ENCODE measurements around the gene PDHB. TPM values are rescaled to one million over a fixed set of nuclear protein-coding genes. Genes with fewer than 3 reads are reported as not detected.
A peak's percentile ranks its signal among the peaks of the same experiment; 100 is the strongest.

PDHB gene
- total and polyA plus RNA-seq, 2 experiments from 2014 or later: 260 to 266 TPM

- no peaks in the 10 kb centered on the region for H3K36me3 ChIP-seq
- no peaks in the 10 kb centered on the region for H3K27me3 ChIP-seq
- no peak overlapping the region for H3K27ac ChIP-seq
- DNase-seq (ENCODE audit: low read depth in 1 of 2, low spot score in 1 of 2): no peak
- H3K4me3 ChIP-seq: no peak overlapping the region
- H3K4me1 ChIP-seq (ENCODE audit: low read depth): peaks cover 31% of the 10 kb centered on the region
- TF ChIP-seq CTCF (IDR thresholded peaks at IDR 0.05; ENCODE audit: low read depth, low read length): no peak
- H3K9me3 ChIP-seq (ENCODE audit: low read depth): no peaks in the 10 kb centered on the region
Observed at GRCh38 chr3:58474348-58474911, 40.8 kb upstream of the PDHB start.

DNA sequence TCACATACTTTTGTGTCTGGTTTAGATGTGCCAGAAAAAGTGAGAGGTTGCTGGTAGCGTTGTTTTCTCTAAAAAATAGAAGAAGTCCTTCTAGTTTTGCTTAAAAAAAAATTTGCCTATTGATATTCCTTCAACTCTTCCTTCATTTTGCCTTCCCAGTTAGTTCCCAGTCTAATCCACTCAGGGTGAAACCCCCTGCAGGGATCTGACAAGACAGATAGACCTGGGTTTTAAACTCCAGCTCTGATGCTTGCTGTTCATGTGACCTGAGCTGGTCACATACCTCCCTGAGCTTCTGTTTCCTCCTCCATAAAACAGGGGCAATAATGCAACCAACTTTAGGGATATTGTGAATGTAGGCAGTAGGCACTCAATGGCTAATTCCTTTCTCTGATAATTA lies 39.6 kb upstream of the PDHB start:
- Histone ChIP-seq H3K4me3 (no peak overlapping the region), H3K27ac (no peak overlapping the region), H3K27me3 (no peaks in the 10 kb centered on the region), H3K9me3 (ENCODE audit: low read depth) (no peaks in the 10 kb centered on the region), H3K4me1 (ENCODE audit: low read depth) (peaks cover 39% of the 10 kb centered on the region), H3K36me3 (no peaks in the 10 kb centered on the region)
- TF ChIP-seq CTCF (IDR thresholded peaks at IDR 0.05; ENCODE audit: low read depth, low read length): no peak
- no peak for DNase-seq (ENCODE audit: low read depth in 1 of 2, low spot score in 1 of 2)

DNA sequence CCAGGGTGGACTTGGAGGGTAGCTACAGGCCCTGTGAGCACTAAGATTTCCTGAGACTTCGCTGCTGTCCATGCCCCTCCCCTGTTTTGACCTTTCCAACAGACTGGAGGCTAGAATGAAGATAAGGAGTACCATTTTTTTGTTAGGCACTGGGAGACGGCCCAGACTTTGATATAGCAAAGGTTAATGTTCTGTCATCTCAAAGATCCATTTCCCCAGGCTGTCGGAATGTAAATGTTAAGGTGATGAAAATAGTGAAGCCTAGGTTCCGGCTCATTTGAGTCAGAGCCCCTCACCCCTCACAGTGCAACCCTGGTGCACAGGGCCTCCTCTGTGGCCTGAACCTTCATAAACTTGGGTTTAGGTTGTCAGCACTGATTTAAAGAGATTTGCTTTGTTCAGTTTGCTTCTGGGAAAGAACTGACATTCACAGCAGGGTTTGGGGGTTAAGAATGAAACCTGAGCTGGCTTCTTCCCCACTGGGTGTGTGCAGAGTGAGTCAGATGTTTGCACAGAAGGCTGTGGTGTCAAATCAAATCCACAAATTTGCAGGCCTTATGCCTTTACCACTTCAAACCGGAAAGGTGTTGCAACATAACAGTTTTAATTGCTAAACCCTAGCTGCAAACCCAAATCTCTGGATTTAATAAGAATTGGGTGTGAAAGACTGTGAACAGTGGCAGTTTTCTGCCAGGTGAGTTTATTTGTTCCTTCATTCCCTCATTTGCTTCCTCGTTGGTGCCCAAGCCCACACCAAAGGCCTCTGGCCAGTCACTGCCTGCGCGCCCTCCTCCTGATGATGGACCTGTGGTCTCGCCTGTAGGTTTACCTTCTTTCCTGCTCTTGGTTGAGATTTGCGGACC lies 37.6 kb upstream of the PDHB start:
- Histone ChIP-seq H3K4me3 (no peak overlapping the region), H3K9me3 (ENCODE audit: low read depth) (no peaks in the 10 kb centered on the region), H3K4me1 (ENCODE audit: low read depth) (peaks cover 39% of the 10 kb centered on the region), H3K27me3 (no peaks in the 10 kb centered on the region), H3K27ac (peak overlapping the region; percentile 86), H3K36me3 (no peaks in the 10 kb centered on the region)
- no peak for TF ChIP-seq CTCF (IDR thresholded peaks at IDR 0.05; ENCODE audit: low read depth, low read length)
- peak; percentile 38 to 93 for DNase-seq (ENCODE audit: low read depth in 1 of 2, low spot score in 1 of 2)

DNA sequence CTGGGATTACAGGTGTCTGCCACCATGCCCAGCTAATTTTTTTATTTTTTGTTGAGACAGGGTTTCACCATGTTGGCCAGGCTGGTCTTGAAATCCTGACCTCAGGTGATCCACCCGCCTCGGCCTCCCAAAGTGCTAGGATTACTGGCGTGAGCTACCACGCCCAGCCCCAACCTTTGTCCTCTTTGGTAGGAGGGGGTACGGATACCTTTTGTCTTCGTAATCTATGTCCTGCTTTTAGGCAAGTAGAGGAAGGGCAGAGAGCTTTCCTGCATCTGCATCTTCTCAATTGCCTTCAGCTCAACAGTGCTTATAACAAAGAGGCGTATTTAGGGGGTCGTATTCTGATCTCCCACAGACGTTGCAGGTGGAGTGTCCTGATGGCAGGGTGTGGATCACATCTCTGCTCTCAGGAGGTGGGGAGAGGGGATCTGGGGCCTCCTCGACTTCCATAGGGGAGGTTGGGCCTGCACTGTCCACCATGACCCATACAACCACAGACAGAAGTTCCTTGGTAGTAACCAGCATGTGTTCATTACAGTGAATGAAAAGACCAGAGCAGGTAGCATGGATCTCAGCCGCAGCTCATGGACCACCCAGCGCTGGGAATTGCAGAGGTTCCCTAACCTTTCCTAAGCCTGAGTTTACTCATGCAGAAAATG lies 36.9 kb upstream of the PDHB start:
- peak overlapping the region; percentile 86 for H3K27ac ChIP-seq
- H3K27me3 ChIP-seq: no peaks in the 10 kb centered on the region
- no peak for DNase-seq (ENCODE audit: low read depth in 1 of 2, low spot score in 1 of 2)
- H3K4me3 ChIP-seq: no peak overlapping the region
- peaks cover 39% of the 10 kb centered on the region for H3K4me1 ChIP-seq (ENCODE audit: low read depth)
- no peaks in the 10 kb centered on the region for H3K9me3 ChIP-seq (ENCODE audit: low read depth)
- no peaks in the 10 kb centered on the region for H3K36me3 ChIP-seq
- TF ChIP-seq CTCF (IDR thresholded peaks at IDR 0.05; ENCODE audit: low read depth, low read length): no peak

DNA sequence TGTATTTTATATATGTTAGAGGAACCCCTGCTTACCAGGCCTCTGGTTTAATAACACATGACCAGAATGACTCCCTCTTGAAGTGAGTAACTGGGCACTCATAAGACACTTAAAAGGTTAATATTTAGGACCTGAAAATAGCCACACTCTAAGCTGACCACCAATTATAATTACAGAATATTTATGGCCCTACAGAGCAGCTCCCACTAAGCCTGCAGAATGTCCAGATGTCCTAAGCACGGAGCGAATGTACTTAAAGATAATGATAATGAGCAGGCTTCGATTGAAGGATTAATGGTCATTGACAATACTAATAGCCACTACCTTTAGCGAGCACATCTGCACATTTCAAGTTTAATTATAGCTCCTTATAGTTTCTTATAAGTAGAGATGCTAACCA lies 35.5 kb upstream of the PDHB start:
- peaks cover 32% of the 10 kb centered on the region for H3K4me1 ChIP-seq (ENCODE audit: low read depth)
- peak overlapping the region; percentile 20 for H3K27ac ChIP-seq
- TF ChIP-seq CTCF (IDR thresholded peaks at IDR 0.05; ENCODE audit: low read depth, low read length): no peak
- no peaks in the 10 kb centered on the region for H3K27me3 ChIP-seq
- H3K4me3 ChIP-seq: no peak overlapping the region
- H3K9me3 ChIP-seq (ENCODE audit: low read depth): no peaks in the 10 kb centered on the region
- H3K36me3 ChIP-seq: no peaks in the 10 kb centered on the region
- peak in 1 of 2 donors; percentile 25 for DNase-seq (ENCODE audit: low read depth in 1 of 2, low spot score in 1 of 2)
